HepG2 (cell line): Measurements from ENCODE around the gene CPED1. TPM values are rescaled to one million over a fixed set of nuclear protein-coding genes. Genes with fewer than 3 reads are reported as not detected.

Experiments used
- ATAC-seq: fragments of 200-7000 bp; cut with Tn5 transposase; 3 replicates; pipeline ENCODE4 v1.9.1; 2020; ENCODE audit warnings: mild to moderate bottlenecking, moderate library complexity
- BruUV-seq: library from RNA; stranded (reverse); fragments of 400-500 nt; replicated peaks from 2 replicates; lab custom pipeline; 2021; lab: Mats Ljungman, UMichigan
- CTCF ChIA-PET: fragments of 300-600 bp; formaldehyde crosslinking; extraction: SDS; loops from one replicate; lab custom pipeline; 2021; ENCODE audit warnings: low total read pairs, inconsistent platforms, low intra/inter-chr PET ratio; lab: Yijun Ruan, JAX
- POLR2A ChIA-PET: fragments of 350-600 bp; sonication (Branson Sonifier 250); formaldehyde crosslinking; loops from one replicate; lab custom pipeline; 2020; ENCODE audit warnings: antibody characterized with exemption, inconsistent platforms; lab: Yijun Ruan, JAX
- DNase-seq: peaks from one replicate; pipeline ENCODE4 v3.0.0-alpha.2; 2015; ENCODE audit warnings: low spot score
- FAIRE-seq: peaks from 3 replicates; lab custom pipeline; 2011; peaks lifted over from hg19 to GRCh38; lab: Jason Lieb, UNC
- H2AFZ ChIP-seq: one replicate; pipeline ENCODE4 v1.6.1; 2011; ENCODE audit warnings: low read length, inconsistent platforms
- H3K27ac ChIP-seq: fragments of 300-600 bp; 3 replicates; pipeline ENCODE4 v1.8.0; 2011; ENCODE audit warnings: mixed run types, mild to moderate bottlenecking, mixed read lengths, low read length, inconsistent platforms; ENCODE audit not compliant: insufficient read depth; ENCODE audit errors: extremely low read length
- H3K27me3 ChIP-seq, 2 experiments: fragments of 200-600 bp in 1 of 2; 2 replicates in 1 of 2; 3 replicates in 1 of 2; pipeline versions ENCODE4 v1.6.0 to v1.8.0; 2011; ENCODE audit warnings: low read length in 2 of 2, mild to moderate bottlenecking in 2 of 2, moderate library complexity in 2 of 2, inconsistent platforms in 1 of 2; ENCODE audit not compliant: insufficient read depth in 2 of 2, control insufficient read depth in 1 of 2
- H3K36me3 ChIP-seq, 2 experiments: fragments of 200-600 bp in 1 of 2; replicated peaks in 1 of 2; 2 replicates in 1 of 2; 3 replicates in 1 of 2; pipeline versions ENCODE4 v1.5.1 to v1.8.0; 2011; ENCODE audit warnings: low read length in 2 of 2, inconsistent platforms in 1 of 2; ENCODE audit not compliant: insufficient read depth in 2 of 2, control insufficient read depth in 1 of 2
- H3K4me1 ChIP-seq: 2 replicates; pipeline ENCODE4 v1.5.1; 2012; ENCODE audit warnings: low read length, inconsistent platforms; ENCODE audit not compliant: insufficient read depth
- H3K4me2 ChIP-seq: 2 replicates; pipeline ENCODE4 v1.6.0; 2011; ENCODE audit warnings: low read depth, low read length, inconsistent platforms
- H3K4me3 ChIP-seq, 3 experiments: fragments of 200-600 bp in 1 of 3; sonication (generic), shearing (Covaris generic) in 1 of 3; replicated peaks in 1 of 3; 2 replicates each; pipeline ENCODE4 v1.5.1; 2011 to 2016; ENCODE audit warnings: low read length in 3 of 3, inconsistent platforms in 2 of 3, low read depth in 2 of 3, mild to moderate bottlenecking in 2 of 3, control low read depth in 1 of 3, mixed read lengths in 1 of 3; ENCODE audit not compliant: insufficient read depth in 1 of 3
- H3K79me2 ChIP-seq: one replicate; pipeline ENCODE4 v1.6.1; 2011; ENCODE audit warnings: low read length, inconsistent platforms; ENCODE audit not compliant: insufficient read depth
- H3K9ac ChIP-seq: 2 replicates; pipeline ENCODE4 v1.6.0; 2011; ENCODE audit warnings: mild to moderate bottlenecking, low read depth, low read length, inconsistent platforms; ENCODE audit not compliant: insufficient read depth
- H3K9me3 ChIP-seq: 2 replicates; pipeline ENCODE4 v1.5.1; 2012; ENCODE audit warnings: mild to moderate bottlenecking, low read length
- H4K20me1 ChIP-seq: 2 replicates; pipeline ENCODE4 v1.6.0; 2011; ENCODE audit warnings: inconsistent platforms, mild to moderate bottlenecking, low read length, moderate library complexity; ENCODE audit not compliant: insufficient read depth
- ASH2L ChIP-seq: fragments of 300-600, 200-600 bp; sonication (generic); IDR thresholded peaks from 2 replicates; pipeline ENCODE4 v1.7.0; 2017; ENCODE audit warnings: low read depth, mild to moderate bottlenecking, moderate library complexity, mixed read lengths, low read length; ENCODE audit not compliant: insufficient read length
- JUN ChIP-seq: sonication (generic); formaldehyde crosslinking; IDR thresholded peaks from 2 replicates; pipeline ENCODE4 v1.4.0; 2020; ENCODE audit warnings: mild to moderate bottlenecking, missing genetic modification reagents
- LBX2 ChIP-seq: sonication (generic); formaldehyde crosslinking; IDR thresholded peaks from 2 replicates; pipeline ENCODE4 v1.5.0; 2020; ENCODE audit warnings: missing genetic modification reagents, mild to moderate bottlenecking, borderline replicate concordance
- NFIC ChIP-seq: IDR thresholded peaks from 2 replicates; pipeline ENCODE4 v1.6.1; 2012; ENCODE audit warnings: mild to moderate bottlenecking, low read length, inconsistent platforms
- RERE ChIP-seq: IDR thresholded peaks from 2 replicates; pipeline ENCODE4 v1.6.1; 2016; ENCODE audit warnings: low read depth, missing genetic modification reagents, missing compliant biosample characterization
- SMARCE1 ChIP-seq: fragments of 450-650 bp; IDR thresholded peaks from 2 replicates; pipeline ENCODE4 v1.6.1; 2017; ENCODE audit warnings: borderline replicate concordance
- STAT6 ChIP-seq: sonication (generic); formaldehyde crosslinking; IDR thresholded peaks from 2 replicates; pipeline ENCODE4 v1.4.0; 2020; ENCODE audit warnings: missing genetic modification reagents, mild to moderate bottlenecking, borderline replicate concordance
- TSC22D2 ChIP-seq: sonication (generic); formaldehyde crosslinking; IDR thresholded peaks from 2 replicates; pipeline ENCODE4 v1.5.1; 2020; ENCODE audit warnings: missing genetic modification reagents, mild to moderate bottlenecking, borderline replicate concordance
- ZFY ChIP-seq: sonication (generic); formaldehyde crosslinking; IDR thresholded peaks from 2 replicates; pipeline ENCODE4 v1.4.0; 2020; ENCODE audit warnings: missing genetic modification reagents
- ZNF18 ChIP-seq: sonication (generic); formaldehyde crosslinking; IDR thresholded peaks from 2 replicates; pipeline ENCODE4 v1.8.0; 2022; ENCODE audit warnings: mild to moderate bottlenecking, missing genetic modification reagents; ENCODE audit not compliant: insufficient replicate concordance
- ZNF235 ChIP-seq: sonication (generic); formaldehyde crosslinking; IDR thresholded peaks from 2 replicates; pipeline ENCODE4 v1.8.1; 2023; ENCODE audit warnings: mild to moderate bottlenecking, missing genetic modification reagents, borderline replicate concordance
- ZNF253 ChIP-seq: sonication (generic); formaldehyde crosslinking; IDR thresholded peaks from 2 replicates; pipeline ENCODE4 v1.8.0; 2022; ENCODE audit warnings: mild to moderate bottlenecking, missing genetic modification reagents, borderline replicate concordance
- ZNF264 ChIP-seq: sonication (generic); formaldehyde crosslinking; IDR thresholded peaks from 2 replicates; pipeline ENCODE4 v1.4.0; 2020; ENCODE audit warnings: missing genetic modification reagents
- ZNF558 ChIP-seq: sonication (generic); formaldehyde crosslinking; IDR thresholded peaks from 2 replicates; pipeline ENCODE4 v1.9.0; 2022; ENCODE audit warnings: mild to moderate bottlenecking, missing genetic modification reagents, borderline replicate concordance
- ZNF619 ChIP-seq: sonication (generic); formaldehyde crosslinking; IDR thresholded peaks from 2 replicates; pipeline ENCODE4 v1.4.0; 2020; ENCODE audit warnings: mild to moderate bottlenecking, missing genetic modification reagents
- WGBS: methylation state at CpG from one replicate; pipeline ENCODE4 v1.1.6; 2017; ENCODE audit warnings: low lambda C conversion rate; 5-methylcytosine and 5-hydroxymethylcytosine counted together
- in situ Hi-C: cut with HindIII; loops from 2 replicates; pipeline ENCODE4 v1.10.0; 2017; ENCODE audit warnings: low pct_unique_long_range_greater_than_20kb; ENCODE audit not compliant: extremely low pct_ligation_motif_present
- intact Hi-C: fragments of 100-400 bp; cut with micrococcal nuclease; formaldehyde crosslinking; loops from one replicate; pipeline ENCODE4 v1.10.0; 2022; ENCODE audit not compliant: unreplicated experiment
- polyA plus RNA-seq, 8 experiments: library from polyadenylated mRNA; depleted of rRNA in 3 of 8; stranded (reverse) in 7 of 8; unstranded in 1 of 8; fragments of >200 nt; fragmentation: Illumina TruSeq in 4 of 8; extraction: Trizol in 4 of 8; gene quantifications; 2 replicates each; pipeline versions ENCODE4 v1.2.1 to v1.2.3, GENCODE V29; 2011 to 2016; ENCODE audit warnings: low read depth in 4 of 8, missing spikeins in 1 of 8, mixed read lengths in 1 of 8; ENCODE audit not compliant: insufficient read depth in 1 of 8
- total RNA-seq, 5 experiments: library from RNA; depleted of rRNA; stranded (reverse); fragments of >200 nt; fragmentation: Illumina TruSeq; extraction: Trizol; gene quantifications; 2 replicates each; pipeline ENCODE4 v1.2.3, GENCODE V29; 2016; ENCODE audit warnings: low read depth in 1 of 5

CPED1 gene
- total and polyA plus RNA-seq, 2 of the 13 experiments (the other 11 are each of a cell fraction or from before 2014, with no cell fraction given), result 11.5 to 27.0 TPM

- POLR2A ChIA-PET, result no interaction called here
- BruUV-seq, result no TSS peak
- intact Hi-C loops, result no loop called here
- no peak for TF ChIP-seq ZNF235 (CRISPR knock-in tag)
- TF ChIP-seq ZNF264 (CRISPR knock-in tag), result no peak
- no peak for TF ChIP-seq ZNF253
- no peak for TF ChIP-seq ASH2L
- no peak for TF ChIP-seq LBX2 (CRISPR knock-in tag)
- TF ChIP-seq JUN (CRISPR knock-in tag), result no peak
- no peak for TF ChIP-seq ZFY (CRISPR knock-in tag)
- TF ChIP-seq TSC22D2 (CRISPR knock-in tag), result no peak
- no peak for TF ChIP-seq STAT6 (CRISPR knock-in tag)
- TF ChIP-seq NFIC, result no peak
- no peak for TF ChIP-seq RERE (CRISPR knock-in tag)
- TF ChIP-seq ZNF558, result no peak
- no peak for TF ChIP-seq ZNF18 (CRISPR knock-in tag)
- no peak for TF ChIP-seq SMARCE1
- no peak for TF ChIP-seq ZNF619 (CRISPR knock-in tag)
Observed at GRCh38 chr7:120998996-120999565, 10.6 kb downstream of the CPED1 start.

More at GRCh38 chr7:120998996-120999565, 10.6 kb downstream of the CPED1 start:
- Histone ChIP-seq H3K27me3 (no peaks in the 10 kb centered on the region), H4K20me1 (no peaks in the 10 kb centered on the region), H3K4me3 (no peak overlapping the region), H3K9ac (no peak overlapping the region), H3K4me2 (no peak overlapping the region), H2AFZ (no peak overlapping the region), H3K79me2 (no peaks in the 10 kb centered on the region), H3K9me3 (no peaks in the 10 kb centered on the region), H3K4me1 (no peaks in the 10 kb centered on the region), H3K36me3 (no peaks in the 10 kb centered on the region), H3K27ac (no peak overlapping the region)
- ATAC-seq (no peak), DNase-seq (no peak), FAIRE-seq (no peak)
- WGBS, result 5% methylated on average over 2 of the region's 2 CpGs
- CTCF ChIA-PET, result no interaction called here
- in situ Hi-C loops, result no loop called here
